GM23338 (cell line): ENCODE measurements around the gene EIF1B. TPM values are rescaled to one million over a fixed set of nuclear protein-coding genes. Genes with fewer than 3 reads are reported as not detected.

ENCODE experiments used
- ATAC-seq: fragments of 200-7000 bp; cut with Tn5 transposase; 3 replicates; pipeline ENCODE4 v1.9.1; 2020
- DNase-seq: peaks from one replicate; pipeline ENCODE4 v3.0.0-alpha.2; 2015; ENCODE audit warnings: low spot score
- H2AFZ ChIP-seq: fragments of 200-600 bp; sonication (generic); 2 replicates; pipeline ENCODE4 v1.8.0; 2016; ENCODE audit warnings: antibody characterized with exemption, mild to moderate bottlenecking, moderate library complexity
- H3F3A ChIP-seq: fragments of 200-600 bp; sonication (generic); replicated peaks from 2 replicates; pipeline ENCODE4 v1.8.0; 2017; ENCODE audit warnings: antibody characterized with exemption, mixed run types, low read depth
- H3K27ac ChIP-seq: fragments of 200-600 bp; sonication (generic); 2 replicates; pipeline ENCODE4 v1.6.1; 2016; ENCODE audit warnings: low read depth
- H3K27me3 ChIP-seq: fragments of 200-600 bp; sonication (generic); 2 replicates; pipeline ENCODE4 v1.8.0; 2016; ENCODE audit warnings: mild to moderate bottlenecking, mixed run types, moderate library complexity; ENCODE audit not compliant: insufficient read depth
- H3K36me3 ChIP-seq: fragments of 200-600 bp; sonication (generic); 2 replicates; pipeline ENCODE4 v1.8.0; 2016; ENCODE audit warnings: mild to moderate bottlenecking; ENCODE audit not compliant: insufficient read depth
- H3K4me1 ChIP-seq: fragments of 200-600 bp; sonication (generic); 2 replicates; pipeline ENCODE4 v1.8.0; 2016; ENCODE audit warnings: mild to moderate bottlenecking, moderate library complexity; ENCODE audit not compliant: insufficient read depth
- H3K4me2 ChIP-seq: fragments of 200-600 bp; sonication (generic); 2 replicates; pipeline ENCODE4 v1.7.1; 2017; ENCODE audit warnings: mixed run types
- H3K4me3 ChIP-seq: fragments of 200-600 bp; sonication (generic); 2 replicates; pipeline ENCODE4 v1.6.1; 2016; ENCODE audit warnings: mixed run types
- H3K79me2 ChIP-seq: fragments of 200-600 bp; sonication (generic); replicated peaks from 2 replicates; pipeline ENCODE4 v1.8.0; 2017; ENCODE audit warnings: mild to moderate bottlenecking; ENCODE audit not compliant: insufficient read depth
- H3K9me2 ChIP-seq: fragments of 200-600 bp; sonication (generic); 2 replicates; pipeline ENCODE4 v1.8.0; 2017; ENCODE audit not compliant: insufficient read depth
- H4K20me1 ChIP-seq: fragments of 200-600 bp; sonication (generic); replicated peaks from 2 replicates; pipeline ENCODE4 v1.8.0; 2017; ENCODE audit warnings: mild to moderate bottlenecking; ENCODE audit not compliant: insufficient read depth
- H3K27ac Mint-ChIP-seq: 2 replicates; pipeline ENCODE4 v1.8.0; 2020; ENCODE audit warnings: inconsistent platforms, mild to moderate bottlenecking, moderate library complexity, mixed read lengths
- H3K27me3 Mint-ChIP-seq: 3 replicates; pipeline ENCODE4 v1.8.0; 2022; ENCODE audit warnings: low read depth, mild to moderate bottlenecking, moderate library complexity, mixed read lengths, inconsistent platforms; ENCODE audit not compliant: insufficient read depth, poor library complexity
- H3K36me3 Mint-ChIP-seq: 3 replicates; pipeline ENCODE4 v1.8.0; 2021; ENCODE audit warnings: low read depth, mild to moderate bottlenecking, inconsistent platforms, moderate library complexity, mixed read lengths
- H3K4me1 Mint-ChIP-seq: 3 replicates; pipeline ENCODE4 v1.8.0; 2020; ENCODE audit warnings: mild to moderate bottlenecking, inconsistent platforms, mixed read lengths
- H3K4me3 Mint-ChIP-seq: 3 replicates; pipeline ENCODE4 v1.8.0; 2021; ENCODE audit warnings: moderate library complexity, mild to moderate bottlenecking, inconsistent platforms, mixed read lengths
- H3K9me3 Mint-ChIP-seq: 3 replicates; pipeline ENCODE4 v1.8.0; 2020; ENCODE audit warnings: moderate library complexity, mild to moderate bottlenecking, inconsistent platforms, mixed read lengths
- CREB1 ChIP-seq: fragments of 250-450 bp; sonication (Bioruptor Pico); IDR thresholded peaks from 2 replicates; pipeline ENCODE4 v1.5.0; 2020; ENCODE audit warnings: low read depth, mild to moderate bottlenecking, moderate library complexity
- CTCF ChIP-seq, 2 experiments: fragments of 200-600 bp in 1 of 2; sonication (generic) in 1 of 2; conservative IDR thresholded peaks; 2 replicates each; pipeline versions ENCODE4 v1.5.1 to v1.6.1; 2016 to 2017; ENCODE audit warnings: antibody characterized with exemption in 2 of 2, low read depth in 2 of 2, mild to moderate bottlenecking in 2 of 2, moderate library complexity in 1 of 2
- EZH2 ChIP-seq: fragments of 200-600 bp; sonication (generic); IDR thresholded peaks from one replicate; pipeline ENCODE4 v1.8.0; 2017; ENCODE audit warnings: antibody characterized with exemption, mild to moderate bottlenecking, low read depth; ENCODE audit not compliant: unreplicated experiment
- EZH2phosphoT487 ChIP-seq: fragments of 200-600 bp; sonication (generic); IDR thresholded peaks from one replicate; pipeline ENCODE4 v1.8.1; 2018; ENCODE audit warnings: antibody characterized with exemption; ENCODE audit not compliant: unreplicated experiment
- POLR2AphosphoS5 ChIP-seq: IDR thresholded peaks from 2 replicates; pipeline ENCODE4 v1.6.1; 2016; ENCODE audit warnings: antibody characterized with exemption, low read depth
- REST ChIP-seq: IDR thresholded peaks from one replicate; pipeline ENCODE4 v1.6.1; 2018; ENCODE audit warnings: antibody characterized with exemption; ENCODE audit not compliant: unreplicated experiment
- ZNF462 ChIP-seq: fragments of 250-450 bp; sonication (Bioruptor Pico); IDR thresholded peaks from 2 replicates; pipeline ENCODE4 v1.5.0; 2020; ENCODE audit warnings: mild to moderate bottlenecking, moderate library complexity
- polyA plus RNA-seq: library from polyadenylated mRNA; unstranded; fragments of >200 nt; fragmentation: Nextera tagmentation; extraction: Ambion mirVana; gene quantifications from 2 replicates; pipeline ENCODE4 v1.2.1, GENCODE V29; 2016
- total RNA-seq: library from RNA; depleted of rRNA; stranded (reverse); fragments of >200 nt; shearing (Covaris generic); gene quantifications from 2 replicates; pipeline ENCODE4 v1.2.3, GENCODE V29; 2014

EIF1B gene
- total and polyA plus RNA-seq, 2 experiments from 2014 or later: 24.4 to 229 TPM

GRCh38 chr3:40312661-40313226 is 3.2 kb downstream of the EIF1B start (continued):
- TF ChIP-seq ZNF462 (CRISPR knock-in tag) (no peak), EZH2phosphoT487 (no peak), CREB1 (CRISPR knock-in tag) (no peak), EZH2 (no peak)

GRCh38 chr3:40313975-40314860 is 4.7 kb downstream of the EIF1B start:
- Histone ChIP-seq H4K20me1 (no peaks in the 10 kb centered on the region), H2AFZ (no peak overlapping the region), H3K4me1 (no peaks in the 10 kb centered on the region), H3K27ac (no peak overlapping the region), H3K27me3 (no peaks in the 10 kb centered on the region), H3K36me3 (peaks cover 15% of the 10 kb centered on the region), H3K9me2 (no peaks in the 10 kb centered on the region), H3K4me3 (no peak overlapping the region), H3K79me2 (peaks cover 15% of the 10 kb centered on the region), H3K4me2 (no peak overlapping the region), H3F3A (no peaks in the 10 kb centered on the region)
- peaks cover 5% of the 10 kb centered on the region; the same call in 2 of the 3 replicates for H3K4me1 Mint-ChIP-seq
- H3K9me3 Mint-ChIP-seq: no peaks in the 10 kb centered on the region
- ATAC-seq: no peak
- H3K4me3 Mint-ChIP-seq: no peak overlapping the region
- H3K36me3 Mint-ChIP-seq: peaks cover 36% of the 10 kb centered on the region
- peak overlapping the region; percentile 23; the same call in 1 of the 2 replicates for H3K27ac Mint-ChIP-seq
- H3K27me3 Mint-ChIP-seq: peaks cover 2% of the 10 kb centered on the region
- DNase-seq: no peak
- TF ChIP-seq POLR2AphosphoS5 (no peak), CREB1 (CRISPR knock-in tag) (no peak), REST (no peak), CTCF (conservative IDR thresholded peaks at IDR 0.05; ENCODE audit: low read depth in 2 of 2) (no peak)
